Measurements from ENCODE around the gene KCNMA1. TPM values are rescaled to one million over a fixed set of nuclear protein-coding genes. Genes with fewer than 3 reads are reported as not detected.

KCNMA1 gene
- total and polyA plus RNA-seq, 7 experiments from 2014 or later, result 0.42 TPM; not detected in 6

DNA sequence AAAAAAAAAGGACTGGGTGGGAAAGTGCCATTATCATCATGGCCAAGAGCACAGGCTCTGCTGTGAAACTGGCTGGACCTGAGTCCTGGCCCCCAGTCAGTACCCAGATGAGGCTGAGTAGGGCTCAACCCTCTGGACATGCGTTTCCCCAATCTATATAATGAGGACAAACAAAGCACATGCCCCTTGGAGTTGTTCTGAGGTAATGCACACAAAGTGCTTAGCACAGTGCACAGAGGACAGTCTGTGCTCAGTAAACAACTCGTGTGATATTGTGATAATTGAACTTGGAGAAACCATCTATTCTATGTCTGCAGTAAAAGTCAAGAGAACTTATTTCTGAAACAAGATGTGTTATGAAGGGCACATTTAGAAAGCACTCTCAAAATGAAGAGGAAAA is 138.8 kb downstream of the KCNMA1 start:
- intact Hi-C loops (cut with micrococcal nuclease), result no loop called here
- H3K4me3 Mint-ChIP-seq, result no peak overlapping the region
- H3K27me3 Mint-ChIP-seq, result peaks cover 0 to 13% (median 3%) of the 10 kb centered on the region in 5 donors
- CTCF ChIA-PET, result no interaction called here
- H3K36me3 Mint-ChIP-seq, result no peaks in the 10 kb centered on the region
- no peaks in the 10 kb centered on the region for H3K9me3 Mint-ChIP-seq
- no peak overlapping the region for H3K4me3 ChIP-seq (ENCODE audit: low read length)
- H3K36me3 ChIP-seq (ENCODE audit: control insufficient read depth in 2 of 3, insufficient read depth in 3 of 3, low read length in 3 of 3), result no peaks in the 10 kb centered on the region
- H3K27me3 ChIP-seq (ENCODE audit: control insufficient read depth in 2 of 2, insufficient read depth in 2 of 2, low read length in 2 of 2), result no peaks in the 10 kb centered on the region
- no peak overlapping the region for H3K27ac Mint-ChIP-seq
- POLR2A ChIA-PET, result no interaction called here
- no peaks in the 10 kb centered on the region for H3K9me3 ChIP-seq (ENCODE audit: control insufficient read depth in 2 of 3, low read length in 3 of 3)
- ATAC-seq (no peak), DNase-seq (no peak)
- H3K4me1 ChIP-seq (ENCODE audit: control insufficient read depth in 2 of 2, insufficient read depth in 2 of 2, low read length in 2 of 2), result no peaks in the 10 kb centered on the region
- peaks cover 0 to 1% (median 0%) of the 10 kb centered on the region in 7 donors for H3K4me1 Mint-ChIP-seq
- no peak overlapping the region for H3K27ac ChIP-seq (ENCODE audit: low read depth, low read length)

DNA sequence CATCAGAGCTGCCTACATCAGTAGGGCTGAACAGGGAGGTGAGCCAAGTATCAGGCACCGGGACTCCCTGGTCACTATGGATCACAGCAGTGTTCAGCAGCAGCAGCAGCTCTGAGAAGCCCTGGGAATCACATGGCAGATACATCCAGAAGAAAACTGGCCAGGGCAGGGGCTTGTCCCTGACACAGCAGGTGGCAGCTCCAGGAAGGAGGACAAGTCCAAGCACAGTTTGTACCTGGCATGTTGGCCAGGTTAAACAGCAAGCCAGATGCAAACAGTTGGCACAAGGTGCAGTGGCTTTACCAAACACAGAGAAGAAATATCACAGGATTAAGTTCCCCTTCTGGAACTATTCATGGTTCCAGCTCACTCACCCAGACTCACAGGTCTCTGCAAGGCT is 139.4 kb downstream of the KCNMA1 start:
- Histone ChIP-seq H3K27me3 (ENCODE audit: control insufficient read depth in 2 of 2, insufficient read depth in 2 of 2, low read length in 2 of 2) (no peaks in the 10 kb centered on the region), H3K9me3 (ENCODE audit: control insufficient read depth in 2 of 3, low read length in 3 of 3) (no peaks in the 10 kb centered on the region), H3K27ac (ENCODE audit: low read depth, low read length) (no peak overlapping the region), H3K36me3 (ENCODE audit: control insufficient read depth in 2 of 3, insufficient read depth in 3 of 3, low read length in 3 of 3) (no peaks in the 10 kb centered on the region), H3K4me1 (ENCODE audit: control insufficient read depth in 2 of 2, insufficient read depth in 2 of 2, low read length in 2 of 2) (no peaks in the 10 kb centered on the region), H3K4me3 (ENCODE audit: low read length) (no peak overlapping the region)
- CTCF ChIA-PET, result no interaction called here
- H3K36me3 Mint-ChIP-seq, result no peaks in the 10 kb centered on the region
- peaks cover 0 to 17% (median 5%) of the 10 kb centered on the region in 5 donors for H3K27me3 Mint-ChIP-seq
- no peak overlapping the region for H3K27ac Mint-ChIP-seq
- peaks cover 0 to 1% (median 0%) of the 10 kb centered on the region in 7 donors for H3K4me1 Mint-ChIP-seq
- H3K4me3 Mint-ChIP-seq, result no peak overlapping the region
- no peaks in the 10 kb centered on the region for H3K9me3 Mint-ChIP-seq
- DNase-seq (no peak), ATAC-seq (no peak)
- POLR2A ChIA-PET, result no interaction called here
- intact Hi-C loops (cut with micrococcal nuclease), result no loop called here

DNA sequence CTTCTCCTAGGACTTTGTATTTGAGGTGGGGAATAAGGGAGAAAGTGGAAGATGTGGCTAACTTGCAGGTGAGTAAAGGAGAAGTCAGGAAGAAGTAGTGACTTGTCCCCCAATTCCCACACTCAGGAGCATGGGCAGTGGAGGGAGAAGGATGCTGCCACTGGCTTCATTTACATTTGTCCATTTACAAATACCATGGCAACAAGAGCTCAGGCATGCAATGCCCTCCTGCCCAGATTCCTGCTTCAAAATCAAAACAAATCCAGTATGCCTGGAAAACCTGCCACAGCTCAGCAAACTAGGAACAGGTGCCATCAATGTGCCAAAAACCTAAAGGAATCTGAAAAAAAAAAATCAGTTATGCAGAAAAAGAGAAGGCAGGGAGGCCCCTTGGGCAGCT is 139.9 kb downstream of the KCNMA1 start:
- intact Hi-C loops (cut with micrococcal nuclease), result no loop called here
- peaks cover 0 to 20% (median 5%) of the 10 kb centered on the region in 5 donors for H3K27me3 Mint-ChIP-seq

DNA sequence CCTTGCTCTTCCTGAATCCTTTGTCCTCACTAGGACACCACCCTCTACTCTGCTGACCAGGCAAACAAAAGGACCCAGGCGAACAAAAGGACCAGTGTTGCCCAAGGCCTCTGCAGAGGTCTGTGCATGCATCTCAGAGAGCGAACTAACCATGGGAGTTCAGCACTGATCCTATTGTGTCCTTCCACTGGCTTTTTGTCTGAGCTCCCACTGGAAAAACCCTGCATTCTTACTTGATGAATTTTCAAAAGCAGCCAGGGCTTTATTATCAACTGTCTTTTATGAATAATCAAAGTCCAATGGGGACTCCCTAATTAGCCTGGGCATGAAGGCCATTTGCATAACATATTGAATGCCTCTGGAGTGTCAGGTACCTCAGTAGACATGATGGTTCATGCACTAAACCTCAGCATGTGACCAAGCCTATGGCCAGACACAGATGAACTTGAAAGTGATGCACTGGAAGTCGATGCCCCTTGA is 140.6 kb downstream of the KCNMA1 start:
- no peak for ATAC-seq
- H3K4me1 ChIP-seq (ENCODE audit: control insufficient read depth in 2 of 2, insufficient read depth in 2 of 2, low read length in 2 of 2), result no peaks in the 10 kb centered on the region

More for the DNA sequence above, 139.9 kb downstream of the KCNMA1 start:
- Histone ChIP-seq H3K27ac (ENCODE audit: low read depth, low read length) (no peak overlapping the region), H3K27me3 (ENCODE audit: control insufficient read depth in 2 of 2, insufficient read depth in 2 of 2, low read length in 2 of 2) (no peaks in the 10 kb centered on the region), H3K36me3 (ENCODE audit: control insufficient read depth in 2 of 3, insufficient read depth in 3 of 3, low read length in 3 of 3) (no peaks in the 10 kb centered on the region), H3K4me3 (ENCODE audit: low read length) (no peak overlapping the region), H3K4me1 (ENCODE audit: control insufficient read depth in 2 of 2, insufficient read depth in 2 of 2, low read length in 2 of 2) (no peaks in the 10 kb centered on the region), H3K9me3 (ENCODE audit: control insufficient read depth in 2 of 3, low read length in 3 of 3) (no peaks in the 10 kb centered on the region)
- H3K9me3 Mint-ChIP-seq, result no peaks in the 10 kb centered on the region
- H3K4me1 Mint-ChIP-seq, result peaks cover 0 to 1% (median 0%) of the 10 kb centered on the region in 7 donors
- H3K4me3 Mint-ChIP-seq, result no peak overlapping the region
- ATAC-seq, result no peak
- ChIA-PET POLR2A (no interaction called here), CTCF (no interaction called here)
- H3K27ac Mint-ChIP-seq, result no peak overlapping the region
- DNase-seq, result no peak
- no peaks in the 10 kb centered on the region for H3K36me3 Mint-ChIP-seq

DNA sequence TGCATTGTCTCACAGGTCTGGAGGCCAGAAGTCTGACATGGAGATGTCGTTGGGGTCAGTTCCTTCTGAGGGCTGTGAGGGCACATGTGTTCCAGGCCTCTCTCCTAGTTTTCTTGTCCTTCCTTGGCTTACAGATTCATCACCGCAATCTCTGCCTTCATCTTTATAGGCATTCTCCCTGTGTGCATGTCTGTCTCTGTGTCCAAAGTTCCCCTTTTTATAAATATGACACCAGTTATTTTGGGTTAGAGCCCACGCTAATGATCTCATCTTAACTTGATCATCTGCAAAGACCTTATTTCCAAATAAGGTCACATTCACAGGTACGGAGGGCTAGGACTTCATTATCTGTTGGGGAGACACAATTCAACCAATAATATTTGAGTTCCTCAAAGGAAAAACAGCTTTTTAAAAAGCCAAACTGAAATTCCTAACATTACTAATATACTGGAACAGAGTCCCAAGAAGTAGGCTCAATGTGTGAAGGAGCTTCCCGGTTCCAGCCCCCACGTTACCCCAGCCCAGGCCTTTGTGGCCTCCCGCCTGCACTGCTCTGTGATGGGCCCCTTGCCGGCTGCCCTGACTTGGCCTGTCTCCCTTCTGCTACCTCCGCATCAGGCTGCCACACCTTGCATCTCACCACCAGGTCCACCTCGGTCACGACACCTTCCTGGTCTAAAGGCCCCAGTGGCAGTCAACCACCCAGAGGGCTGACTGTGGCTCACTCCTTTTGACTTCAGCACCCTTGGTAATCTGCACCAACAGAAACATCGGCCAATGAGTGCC is 142.7 kb downstream of the KCNMA1 start:
- DNase-seq (no peak), ATAC-seq (no peak)
- H3K27me3 Mint-ChIP-seq, result peaks cover 0 to 12% (median 4%) of the 10 kb centered on the region in 5 donors
- Histone ChIP-seq H3K27me3 (ENCODE audit: control insufficient read depth in 2 of 2, insufficient read depth in 2 of 2, low read length in 2 of 2) (no peaks in the 10 kb centered on the region), H3K4me1 (ENCODE audit: control insufficient read depth in 2 of 2, insufficient read depth in 2 of 2, low read length in 2 of 2) (no peaks in the 10 kb centered on the region), H3K9me3 (ENCODE audit: control insufficient read depth in 2 of 3, low read length in 3 of 3) (no peaks in the 10 kb centered on the region), H3K36me3 (ENCODE audit: control insufficient read depth in 2 of 3, insufficient read depth in 3 of 3, low read length in 3 of 3) (no peaks in the 10 kb centered on the region), H3K27ac (ENCODE audit: low read depth, low read length) (no peak overlapping the region), H3K4me3 (ENCODE audit: low read length) (no peak overlapping the region)
- H3K4me3 Mint-ChIP-seq, result no peak overlapping the region
- H3K9me3 Mint-ChIP-seq, result no peaks in the 10 kb centered on the region
- CTCF ChIA-PET, result no interaction called here
- H3K27ac Mint-ChIP-seq, result no peak overlapping the region
- POLR2A ChIA-PET, result no interaction called here
- no peaks in the 10 kb centered on the region for H3K36me3 Mint-ChIP-seq
- intact Hi-C loops (cut with micrococcal nuclease), result no loop called here
- no peaks in the 10 kb centered on the region for H3K4me1 Mint-ChIP-seq

More for the DNA sequence above, 140.6 kb downstream of the KCNMA1 start:
- peaks cover 0 to 16% (median 5%) of the 10 kb centered on the region in 5 donors for H3K27me3 Mint-ChIP-seq
- no peaks in the 10 kb centered on the region for H3K36me3 Mint-ChIP-seq
- Histone ChIP-seq H3K4me3 (ENCODE audit: low read length) (no peak overlapping the region), H3K9me3 (ENCODE audit: control insufficient read depth in 2 of 3, low read length in 3 of 3) (no peaks in the 10 kb centered on the region), H3K36me3 (ENCODE audit: control insufficient read depth in 2 of 3, insufficient read depth in 3 of 3, low read length in 3 of 3) (no peaks in the 10 kb centered on the region), H3K27ac (ENCODE audit: low read depth, low read length) (no peak overlapping the region), H3K27me3 (ENCODE audit: control insufficient read depth in 2 of 2, insufficient read depth in 2 of 2, low read length in 2 of 2) (no peaks in the 10 kb centered on the region)
- H3K27ac Mint-ChIP-seq, result no peak overlapping the region
- DNase-seq, result no peak
- H3K4me3 Mint-ChIP-seq, result no peak overlapping the region
- intact Hi-C loops (cut with micrococcal nuclease), result no loop called here
- H3K9me3 Mint-ChIP-seq, result no peaks in the 10 kb centered on the region
- CTCF ChIA-PET, result no interaction called here
- POLR2A ChIA-PET, result no interaction called here
- H3K4me1 Mint-ChIP-seq, result peaks cover 0 to 1% (median 0%) of the 10 kb centered on the region in 7 donors

DNA sequence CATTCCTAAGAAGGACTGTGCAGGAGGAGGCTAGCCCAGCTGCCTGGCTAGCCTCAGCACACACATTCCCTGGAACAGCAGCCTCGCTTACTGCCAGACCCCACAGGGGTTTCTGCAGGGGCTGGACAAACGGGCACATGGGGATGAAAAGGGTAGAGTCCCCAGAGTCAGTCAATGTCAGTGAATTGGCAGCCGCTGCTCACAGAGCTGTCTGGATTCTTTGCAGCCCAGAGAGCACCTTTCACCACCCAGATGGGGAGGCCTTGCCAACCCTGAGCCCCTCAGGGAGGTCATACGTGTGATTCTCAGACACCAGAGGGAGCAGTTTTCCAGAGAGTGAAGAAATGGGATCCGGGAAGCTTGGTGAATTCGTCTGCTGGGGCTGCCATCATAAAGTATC is 143.3 kb downstream of the KCNMA1 start:
- Histone ChIP-seq H3K9me3 (ENCODE audit: control insufficient read depth in 2 of 3, low read length in 3 of 3) (no peaks in the 10 kb centered on the region), H3K27ac (ENCODE audit: low read depth, low read length) (no peak overlapping the region), H3K36me3 (ENCODE audit: control insufficient read depth in 2 of 3, insufficient read depth in 3 of 3, low read length in 3 of 3) (no peaks in the 10 kb centered on the region), H3K4me3 (ENCODE audit: low read length) (no peak overlapping the region), H3K4me1 (ENCODE audit: control insufficient read depth in 2 of 2, insufficient read depth in 2 of 2, low read length in 2 of 2) (no peaks in the 10 kb centered on the region), H3K27me3 (ENCODE audit: control insufficient read depth in 2 of 2, insufficient read depth in 2 of 2, low read length in 2 of 2) (no peaks in the 10 kb centered on the region)
- Mint-ChIP-seq H3K27ac (no peak overlapping the region), H3K36me3 (no peaks in the 10 kb centered on the region), H3K9me3 (no peaks in the 10 kb centered on the region), H3K4me1 (no peaks in the 10 kb centered on the region), H3K27me3 (peaks cover 0 to 12% (median 4%) of the 10 kb centered on the region in 5 donors), H3K4me3 (no peak overlapping the region)
- POLR2A ChIA-PET, result no interaction called here
- DNase-seq, result no peak
- intact Hi-C loops (cut with micrococcal nuclease), result no loop called here
- ATAC-seq, result no peak
- CTCF ChIA-PET, result no interaction called here

DNA sequence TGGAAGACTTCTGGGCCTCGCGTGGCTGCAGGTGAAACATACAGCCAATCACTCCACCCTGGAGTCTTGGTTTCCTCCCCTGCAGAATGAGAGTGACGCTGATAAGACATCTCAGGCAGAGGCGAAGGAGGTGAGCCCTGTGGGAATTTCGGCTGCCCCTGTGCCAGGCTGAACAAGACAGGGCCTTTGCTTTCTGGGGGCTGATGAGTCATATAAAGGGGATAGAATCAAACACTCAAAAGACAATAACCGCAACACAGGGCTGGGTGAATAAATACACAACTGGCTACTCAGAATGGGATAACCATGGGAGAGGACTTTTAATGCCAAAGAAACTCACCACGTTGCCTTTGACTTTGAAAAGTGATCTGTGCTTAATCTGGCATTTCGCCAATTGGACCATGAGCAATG is 143.8 kb downstream of the KCNMA1 start:
- Histone ChIP-seq H3K36me3 (ENCODE audit: control insufficient read depth in 2 of 3, insufficient read depth in 3 of 3, low read length in 3 of 3) (no peaks in the 10 kb centered on the region), H3K9me3 (ENCODE audit: control insufficient read depth in 2 of 3, low read length in 3 of 3) (no peaks in the 10 kb centered on the region), H3K4me1 (ENCODE audit: control insufficient read depth in 2 of 2, insufficient read depth in 2 of 2, low read length in 2 of 2) (no peaks in the 10 kb centered on the region), H3K27ac (ENCODE audit: low read depth, low read length) (no peak overlapping the region), H3K27me3 (ENCODE audit: control insufficient read depth in 2 of 2, insufficient read depth in 2 of 2, low read length in 2 of 2) (no peaks in the 10 kb centered on the region), H3K4me3 (ENCODE audit: low read length) (no peak overlapping the region)
- no peaks in the 10 kb centered on the region for H3K4me1 Mint-ChIP-seq
- H3K36me3 Mint-ChIP-seq, result no peaks in the 10 kb centered on the region
- H3K27ac Mint-ChIP-seq, result no peak overlapping the region
- intact Hi-C loops (cut with micrococcal nuclease), result no loop called here
- ChIA-PET POLR2A (no interaction called here), CTCF (no interaction called here)
- no peaks in the 10 kb centered on the region for H3K9me3 Mint-ChIP-seq
- no peak for DNase-seq
- ATAC-seq, result no peak
- H3K4me3 Mint-ChIP-seq, result no peak overlapping the region
- H3K27me3 Mint-ChIP-seq, result peaks cover 0 to 12% (median 4%) of the 10 kb centered on the region in 5 donors

Data from naive thymus-derived CD4-positive, alpha-beta T cell (primary cell).